Peyer's patch (tissue), 4 donors: Measurements from ENCODE around the gene UBIAD1. TPM values are rescaled to one million over a fixed set of nuclear protein-coding genes. Genes with fewer than 3 reads are reported as not detected.

ENCODE experiments used
- DNase-seq, 3 donors: peaks; one replicate each; pipeline ENCODE4 v3.0.0-alpha.2; 2017 to 2019
- H3K27ac ChIP-seq, 4 donors: fragments of 200-600 bp; sonication (generic); one replicate each; pipeline ENCODE4 v1.5.1; 2016 to 2019
- H3K27me3 ChIP-seq, 2 donors: fragments of 200-600 bp; sonication (generic); one replicate each; pipeline ENCODE4 v1.5.1; 2019
- H3K36me3 ChIP-seq, 3 donors: fragments of 200-600 bp; sonication (generic); one replicate each; pipeline ENCODE4 v1.5.1; 2016 to 2019
- H3K4me1 ChIP-seq, 4 donors: fragments of 200-600 bp; sonication (generic); one replicate each; pipeline ENCODE4 v1.5.1; 2016 to 2019
- H3K4me3 ChIP-seq, 4 donors: fragments of 200-600 bp; sonication (generic); 1 replicate in 3 of 4; 2 replicates in 1 of 4; pipeline ENCODE4 v1.5.1; 2016 to 2019; ENCODE audit warnings: mild to moderate bottlenecking in 1 of 4
- H3K9me3 ChIP-seq, 4 donors: fragments of 200-600 bp; sonication (generic); one replicate each; pipeline ENCODE4 v1.5.1; 2016 to 2019; ENCODE audit warnings: mild to moderate bottlenecking in 1 of 4
- POLR2A ChIP-seq, 2 donors: fragments of 450-650 bp; IDR thresholded peaks; one replicate each; pipeline ENCODE4 v1.5.1; 2017; ENCODE audit warnings: antibody characterized with exemption in 2 of 2, mild to moderate bottlenecking in 2 of 2, moderate library complexity in 2 of 2
- total RNA-seq, 4 donors: library from RNA; depleted of rRNA; stranded (reverse); fragments of >200 nt; gene quantifications; one replicate each; pipeline ENCODE4 v1.1.0, GENCODE V29; 2016
- TF ChIP-seq, protein P1 (sequence below), 6 experiments: fragments of 450-650 bp in 4 of 6; fragments of 200-600 bp in 2 of 6; sonication (generic) in 1 of 6; IDR thresholded peaks; one replicate each; pipeline ENCODE4 v1.5.1; 2017 to 2019; ENCODE audit warnings: antibody characterized with exemption in 6 of 6, mild to moderate bottlenecking in 3 of 6, moderate library complexity in 1 of 6

UBIAD1 gene
- total RNA-seq, 4 donors from 2014 or later = 7.5 to 18.2 (median 12.4) TPM

DNA sequence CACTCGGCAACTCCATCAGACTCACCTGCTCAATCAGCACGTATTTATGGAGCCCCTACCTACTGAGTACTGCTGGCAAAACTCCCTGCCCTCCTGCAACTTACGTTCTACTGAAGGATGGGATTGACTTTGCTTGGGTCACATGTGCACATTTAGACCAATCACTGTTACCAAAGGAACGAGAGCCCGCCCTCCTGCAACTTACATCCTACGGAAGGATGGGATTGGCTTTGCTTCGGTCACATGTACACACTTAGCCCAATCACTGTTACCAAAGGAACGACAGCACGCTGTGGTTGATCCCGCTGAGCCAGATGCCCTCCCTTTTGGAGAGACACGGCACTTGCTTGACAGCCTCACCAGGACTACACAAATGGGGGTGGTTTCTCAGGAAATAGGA is 46.0 kb downstream of the UBIAD1 start:
- Histone ChIP-seq H3K4me3 (no peak overlapping the region), H3K27ac (no peak overlapping the region), H3K4me1 (no peaks in the 10 kb centered on the region), H3K36me3 (no peaks in the 10 kb centered on the region), H3K9me3 (no peaks in the 10 kb centered on the region), H3K27me3 (no peaks in the 10 kb centered on the region)
- no peak for DNase-seq
- no peak for TF ChIP-seq POLR2A (IDR thresholded peaks at IDR 0.05)
- TF ChIP-seq, protein P1, sequence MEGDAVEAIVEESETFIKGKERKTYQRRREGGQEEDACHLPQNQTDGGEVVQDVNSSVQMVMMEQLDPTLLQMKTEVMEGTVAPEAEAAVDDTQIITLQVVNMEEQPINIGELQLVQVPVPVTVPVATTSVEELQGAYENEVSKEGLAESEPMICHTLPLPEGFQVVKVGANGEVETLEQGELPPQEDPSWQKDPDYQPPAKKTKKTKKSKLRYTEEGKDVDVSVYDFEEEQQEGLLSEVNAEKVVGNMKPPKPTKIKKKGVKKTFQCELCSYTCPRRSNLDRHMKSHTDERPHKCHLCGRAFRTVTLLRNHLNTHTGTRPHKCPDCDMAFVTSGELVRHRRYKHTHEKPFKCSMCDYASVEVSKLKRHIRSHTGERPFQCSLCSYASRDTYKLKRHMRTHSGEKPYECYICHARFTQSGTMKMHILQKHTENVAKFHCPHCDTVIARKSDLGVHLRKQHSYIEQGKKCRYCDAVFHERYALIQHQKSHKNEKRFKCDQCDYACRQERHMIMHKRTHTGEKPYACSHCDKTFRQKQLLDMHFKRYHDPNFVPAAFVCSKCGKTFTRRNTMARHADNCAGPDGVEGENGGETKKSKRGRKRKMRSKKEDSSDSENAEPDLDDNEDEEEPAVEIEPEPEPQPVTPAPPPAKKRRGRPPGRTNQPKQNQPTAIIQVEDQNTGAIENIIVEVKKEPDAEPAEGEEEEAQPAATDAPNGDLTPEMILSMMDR (IDR thresholded peaks at IDR 0.05) = no peak

DNA sequence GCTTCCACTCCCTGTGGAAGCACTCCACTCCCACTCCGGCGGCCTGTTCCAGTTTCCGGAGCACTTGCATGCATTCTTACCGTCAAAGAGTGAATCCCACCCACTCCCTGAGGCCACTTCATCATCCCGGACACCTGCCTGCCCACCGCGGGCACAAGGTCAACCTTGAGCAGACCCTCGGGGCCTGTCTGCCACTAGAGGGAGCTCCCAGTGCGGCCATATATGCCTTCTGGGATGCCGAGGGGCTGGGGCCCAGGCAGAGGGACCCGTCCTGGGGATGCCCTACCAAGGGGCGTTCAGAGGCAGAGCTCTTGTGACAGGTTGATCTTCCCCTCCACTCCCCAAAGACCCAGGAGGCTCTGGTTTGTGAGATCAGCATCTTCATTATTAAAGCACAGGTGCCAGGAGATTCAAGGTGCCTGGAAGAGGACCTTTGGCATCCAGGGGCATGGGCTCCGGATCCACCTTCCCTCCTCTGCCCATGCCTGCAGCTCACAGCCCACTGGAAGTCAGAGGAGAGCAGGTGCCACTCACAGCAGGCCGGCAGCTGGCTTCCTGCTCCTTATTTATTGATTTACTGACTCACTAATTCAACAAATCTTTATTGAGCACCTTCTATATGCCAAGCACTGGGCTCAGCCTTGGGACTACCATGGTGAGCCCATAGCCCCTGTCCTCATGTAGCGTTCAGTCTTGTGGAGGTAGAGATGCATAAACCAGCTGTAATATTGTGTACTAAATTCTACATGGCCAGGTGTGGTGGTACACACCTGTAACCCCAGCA is 47.3 kb downstream of the UBIAD1 start:
- TF ChIP-seq POLR2A (IDR thresholded peaks at IDR 0.05) = no peak
- TF ChIP-seq, protein P1 (IDR thresholded peaks at IDR 0.05) = peak in 5 of 6 experiments; percentile 21 to 38 (median 31)
- H3K4me1 ChIP-seq = no peaks in the 10 kb centered on the region
- H3K4me3 ChIP-seq = no peak overlapping the region
- H3K9me3 ChIP-seq = no peaks in the 10 kb centered on the region
- H3K27ac ChIP-seq = no peak overlapping the region
- DNase-seq = peak in 2 of 3 donors; percentile 20 to 51
- H3K36me3 ChIP-seq = no peaks in the 10 kb centered on the region
- no peaks in the 10 kb centered on the region for H3K27me3 ChIP-seq

DNA sequence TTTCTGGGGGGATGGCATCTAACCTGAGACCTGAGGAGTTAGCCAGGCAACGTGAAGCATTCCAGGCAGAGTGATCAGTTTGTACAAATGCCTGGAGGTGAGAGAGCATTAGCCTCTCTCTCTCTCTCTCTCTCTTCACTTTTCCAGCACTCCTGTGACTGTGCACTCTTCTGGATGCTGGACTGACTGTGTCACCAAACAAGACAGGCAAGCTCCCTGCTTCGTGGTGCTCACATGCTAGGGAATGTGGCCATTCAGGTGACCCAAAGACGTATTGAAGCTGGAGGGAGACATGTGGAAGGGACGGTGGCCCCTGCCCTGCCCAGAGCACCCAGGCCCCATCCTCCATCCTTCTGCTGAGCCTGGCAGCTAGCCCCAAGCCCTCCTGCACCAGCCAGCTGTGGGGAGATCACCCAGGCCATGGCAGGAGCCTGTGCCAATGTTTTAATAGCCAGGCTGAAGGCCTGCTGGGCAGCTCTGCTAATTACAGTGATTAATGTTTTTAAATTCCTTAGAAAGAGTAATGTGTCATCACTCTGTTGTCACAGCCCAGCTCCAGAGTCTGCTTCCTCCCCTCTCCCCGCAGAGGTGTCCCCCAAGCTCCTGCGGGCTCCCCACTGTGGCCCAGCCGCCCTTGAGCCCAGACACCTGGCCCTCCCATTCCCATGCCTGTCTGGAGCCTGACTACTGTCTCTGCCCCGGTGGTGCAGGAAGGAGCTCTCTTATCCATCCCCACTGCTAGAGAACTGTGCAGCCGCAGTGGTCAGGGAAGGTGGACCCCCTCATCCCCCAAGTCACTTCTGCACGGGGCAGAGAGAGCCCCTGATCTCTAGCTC is 48.9 kb downstream of the UBIAD1 start:
- H3K4me1 ChIP-seq = no peaks in the 10 kb centered on the region
- no peak overlapping the region for H3K4me3 ChIP-seq
- no peaks in the 10 kb centered on the region for H3K9me3 ChIP-seq
- H3K36me3 ChIP-seq = no peaks in the 10 kb centered on the region
- TF ChIP-seq, protein P1 (IDR thresholded peaks at IDR 0.05) = no peak
- TF ChIP-seq POLR2A (IDR thresholded peaks at IDR 0.05) = no peak
- no peak overlapping the region for H3K27ac ChIP-seq
- H3K27me3 ChIP-seq = no peaks in the 10 kb centered on the region
- no peak for DNase-seq

DNA sequence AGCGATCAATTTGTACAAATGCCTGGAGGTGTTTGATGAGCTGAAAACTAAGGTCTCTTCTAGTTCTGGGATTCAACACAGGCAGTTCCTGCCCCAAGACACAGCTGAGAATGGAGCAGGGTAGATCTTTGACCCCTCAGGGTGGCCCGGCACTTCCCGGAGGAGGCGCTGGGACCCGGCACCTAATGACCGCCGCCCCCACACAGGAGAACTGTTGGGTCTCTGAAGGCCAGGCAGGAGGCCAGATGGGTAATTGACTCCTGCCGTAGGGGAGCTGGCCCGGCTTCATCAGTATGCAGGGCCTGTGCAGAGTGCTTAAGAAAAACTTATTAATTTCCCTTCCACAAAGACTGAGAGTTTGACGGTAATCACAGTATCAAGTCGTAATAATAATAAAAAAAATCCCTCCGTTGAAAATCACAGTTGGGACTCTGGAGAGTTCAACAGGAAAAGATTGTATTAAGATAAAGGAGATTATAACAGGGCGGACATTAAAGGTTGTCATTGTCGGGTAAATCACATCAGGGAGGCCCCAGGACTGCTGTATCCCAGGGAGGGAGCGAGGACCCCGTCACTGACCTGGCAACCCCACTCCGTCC is 51.7 kb downstream of the UBIAD1 start:
- H3K27me3 ChIP-seq = no peaks in the 10 kb centered on the region
- H3K9me3 ChIP-seq = no peaks in the 10 kb centered on the region
- H3K4me3 ChIP-seq = no peak overlapping the region
- no peak overlapping the region for H3K27ac ChIP-seq
- TF ChIP-seq POLR2A (IDR thresholded peaks at IDR 0.05) = no peak
- TF ChIP-seq, protein P1 (IDR thresholded peaks at IDR 0.05) = no peak
- DNase-seq = no peak
- H3K36me3 ChIP-seq = no peaks in the 10 kb centered on the region
- H3K4me1 ChIP-seq = no peaks in the 10 kb centered on the region

DNA sequence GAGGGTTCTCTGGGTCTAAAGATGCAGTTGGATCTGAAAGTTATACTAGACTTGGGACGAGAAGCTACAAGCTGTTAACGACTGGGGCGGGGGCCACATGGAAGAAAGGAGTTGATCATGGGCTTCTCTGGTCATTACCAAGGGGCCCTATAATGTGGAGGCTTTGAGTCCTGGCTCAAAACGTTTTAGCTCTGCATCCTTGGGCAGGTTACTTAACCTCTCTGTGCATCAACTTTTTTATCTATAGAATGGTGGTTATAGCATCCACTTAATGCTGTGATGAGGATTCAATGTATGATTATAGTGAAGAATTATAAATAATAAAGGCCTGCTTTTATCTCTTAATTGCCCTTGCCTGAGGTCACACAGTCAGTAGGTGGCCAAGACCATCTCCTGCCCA is 53.1 kb downstream of the UBIAD1 start:
- H3K4me3 ChIP-seq = no peak overlapping the region

More for the DNA sequence above, 53.1 kb downstream of the UBIAD1 start:
- no peak overlapping the region for H3K27ac ChIP-seq
- H3K4me1 ChIP-seq = no peaks in the 10 kb centered on the region
- DNase-seq = no peak
- no peaks in the 10 kb centered on the region for H3K36me3 ChIP-seq
- TF ChIP-seq, protein P1 (IDR thresholded peaks at IDR 0.05) = no peak
- TF ChIP-seq POLR2A (IDR thresholded peaks at IDR 0.05) = no peak
- no peaks in the 10 kb centered on the region for H3K9me3 ChIP-seq
- H3K27me3 ChIP-seq = no peaks in the 10 kb centered on the region
